ENCODE data around the gene CYP4Z1. TPM values are rescaled to one million over a fixed set of nuclear protein-coding genes. Genes with fewer than 3 reads are reported as not detected.

Gene CYP4Z1
- not detected in 2 replicates for total RNA-seq

GRCh38 chr1:47067097-47067594, at the start of gene CYP4Z1:
Gene CYP4Z1 (plus strand): TSS chr1:47067231. CDS start chr1:47067491, 260 bp downstream.

GRCh38 chr1:47023268-47024140, 43.5 kb upstream of the CYP4Z1 start, which contains the start of gene CYP4X1:
Gene CYP4X1 (plus strand): TSS chr1:47023669. CDS start chr1:47023818, 149 bp downstream.

GRCh38 chr1:47137198-47137597, 70.2 kb downstream of the CYP4Z1 start, which contains the start of gene CYP4A22:
Gene CYP4A22 (plus strand): TSS chr1:47137441. CDS start chr1:47137486, 45 bp downstream.

Other genes with a start within 250 kb of the CYP4Z1 start
- not detected in 2 replicates for gene CYP4A11, start 125.8 kb upstream of the CYP4Z1 start, total RNA-seq
- 1.2 and 2.9 TPM in 2 replicates for gene CYP4X1, start 43.6 kb upstream of the CYP4Z1 start, total RNA-seq
- not detected in 2 replicates for gene CYP4A22, start 70.2 kb downstream of the CYP4Z1 start, total RNA-seq
- gene PDZK1IP1, start 122.8 kb downstream of the CYP4Z1 start, total RNA-seq = 0.26 and 2.0 TPM in 2 replicates
- 0.07 and 0.91 TPM in 2 replicates for gene TAL1, start 165.0 kb downstream of the CYP4Z1 start, total RNA-seq
- 1.9 and 4.0 TPM in 2 replicates for gene STIL, start 246.9 kb downstream of the CYP4Z1 start, total RNA-seq

Measured in smooth muscle cell of the pulmonary artery (primary cell).